ENCODE measurements around the gene DOCK2. TPM values are rescaled to one million over a fixed set of nuclear protein-coding genes. Genes with fewer than 3 reads are reported as not detected.
"Not testable (repeated sequence)": the region's sequence is repeated elsewhere in the genome, so short reads cannot be mapped to it uniquely, and the experiment has no call there.

DOCK2 gene
- total RNA-seq, 1 experiment from 2014 or later, result 0.26 TPM

DNA sequence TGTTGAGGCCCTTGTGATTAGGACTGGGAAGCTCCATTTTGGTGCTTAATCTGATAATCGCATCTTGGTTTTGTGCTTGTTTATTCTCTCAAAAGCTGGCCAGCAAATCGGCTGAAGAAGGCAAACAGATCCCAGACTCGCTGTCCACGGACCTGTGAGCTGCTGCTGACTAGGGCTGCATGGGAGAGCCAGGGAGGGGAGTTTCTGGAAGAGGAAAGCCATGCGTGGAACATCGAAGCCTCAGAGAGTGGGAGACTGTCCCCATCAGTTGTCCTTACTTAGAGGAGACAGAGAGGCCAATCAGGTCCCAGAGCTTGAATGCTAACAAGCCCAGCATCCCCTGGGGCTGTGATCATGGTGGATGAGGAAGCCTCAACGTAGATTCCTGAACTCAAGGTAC is 445.6 kb downstream of the DOCK2 start:
- Histone ChIP-seq H3K36me3 (ENCODE audit: low read depth, low read length) (no peaks in the 10 kb centered on the region), H3K9me3 (ENCODE audit: low read length) (no peaks in the 10 kb centered on the region), H3K79me2 (ENCODE audit: low read length) (no peaks in the 10 kb centered on the region), H3K27me3 (ENCODE audit: low read length) (no peaks in the 10 kb centered on the region), H3K4me2 (ENCODE audit: low read length) (no peak overlapping the region), H2AFZ (ENCODE audit: low read length) (no peak overlapping the region), H3F3A (ENCODE audit: low read length, unreplicated experiment) (no peaks in the 10 kb centered on the region), H3K27ac (ENCODE audit: low read length) (no peak overlapping the region), H3K4me1 (ENCODE audit: insufficient read depth, low read length) (no peaks in the 10 kb centered on the region), H3K9ac (ENCODE audit: low read length) (no peak overlapping the region), H3K4me3 (ENCODE audit: low read length) (no peak overlapping the region), H3K9me2 (replicated peaks; ENCODE audit: low read length) (no peaks in the 10 kb centered on the region), H4K20me1 (ENCODE audit: low read length) (no peaks in the 10 kb centered on the region)
- CTCF ChIA-PET, result no interaction called here
- DNase-seq (no peak), ATAC-seq (no peak)
- POLR2A ChIA-PET (ENCODE audit: unreplicated experiment), result no interaction called here
- BruUV-seq (replicated peaks), result no TSS peak
- TF ChIP-seq, protein P1, sequence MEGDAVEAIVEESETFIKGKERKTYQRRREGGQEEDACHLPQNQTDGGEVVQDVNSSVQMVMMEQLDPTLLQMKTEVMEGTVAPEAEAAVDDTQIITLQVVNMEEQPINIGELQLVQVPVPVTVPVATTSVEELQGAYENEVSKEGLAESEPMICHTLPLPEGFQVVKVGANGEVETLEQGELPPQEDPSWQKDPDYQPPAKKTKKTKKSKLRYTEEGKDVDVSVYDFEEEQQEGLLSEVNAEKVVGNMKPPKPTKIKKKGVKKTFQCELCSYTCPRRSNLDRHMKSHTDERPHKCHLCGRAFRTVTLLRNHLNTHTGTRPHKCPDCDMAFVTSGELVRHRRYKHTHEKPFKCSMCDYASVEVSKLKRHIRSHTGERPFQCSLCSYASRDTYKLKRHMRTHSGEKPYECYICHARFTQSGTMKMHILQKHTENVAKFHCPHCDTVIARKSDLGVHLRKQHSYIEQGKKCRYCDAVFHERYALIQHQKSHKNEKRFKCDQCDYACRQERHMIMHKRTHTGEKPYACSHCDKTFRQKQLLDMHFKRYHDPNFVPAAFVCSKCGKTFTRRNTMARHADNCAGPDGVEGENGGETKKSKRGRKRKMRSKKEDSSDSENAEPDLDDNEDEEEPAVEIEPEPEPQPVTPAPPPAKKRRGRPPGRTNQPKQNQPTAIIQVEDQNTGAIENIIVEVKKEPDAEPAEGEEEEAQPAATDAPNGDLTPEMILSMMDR (conservative IDR thresholded peaks at IDR 0.05; ENCODE audit: low read depth, low read length), result no peak
- TF ChIP-seq EZH2 (IDR thresholded peaks at IDR 0.05; ENCODE audit: low read length, unreplicated experiment) (no peak), EZH2phosphoT487 (IDR thresholded peaks at IDR 0.05; ENCODE audit: borderline replicate concordance, low read length) (no peak)
- intact Hi-C loops (cut with micrococcal nuclease), result no loop called here

DNA sequence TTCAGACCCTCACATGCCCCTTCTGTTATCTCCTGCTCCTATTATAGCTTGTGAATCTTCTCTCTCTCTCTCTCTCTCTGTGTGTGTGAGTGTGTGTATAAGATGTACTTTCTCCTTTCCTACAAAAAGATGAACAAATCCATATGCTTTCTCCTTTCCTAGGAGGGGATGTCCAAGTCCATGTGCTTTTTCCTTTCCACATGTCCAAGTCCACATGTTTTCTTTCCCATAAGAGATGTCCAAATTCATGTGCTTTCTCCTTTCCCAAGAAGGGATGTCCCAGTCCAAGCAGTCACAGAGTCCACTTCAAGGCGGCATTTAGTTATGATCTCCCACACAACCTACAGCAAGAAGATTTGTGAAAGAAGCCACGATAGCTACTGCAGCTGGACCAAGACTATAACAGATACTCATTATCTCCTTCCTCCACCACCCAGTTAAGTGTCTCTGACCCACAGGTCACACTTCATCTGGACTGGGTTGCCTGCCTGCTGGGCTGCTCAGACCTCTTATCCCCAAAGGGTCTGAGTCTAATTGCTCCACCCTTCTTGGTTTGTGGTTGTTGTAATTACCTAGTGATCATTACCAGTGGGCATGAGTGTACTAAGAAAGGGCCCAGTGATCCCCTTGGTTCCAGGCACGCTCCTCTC is 450.2 kb downstream of the DOCK2 start:
- no peaks in the 10 kb centered on the region for H3K27me3 ChIP-seq (ENCODE audit: low read length)
- intact Hi-C loops (cut with micrococcal nuclease), result no loop called here
- H3K36me3 ChIP-seq (ENCODE audit: low read depth, low read length), result no peaks in the 10 kb centered on the region
- no peak overlapping the region for H3K4me2 ChIP-seq (ENCODE audit: low read length)
- no peak overlapping the region for H3K4me3 ChIP-seq (ENCODE audit: low read length)
- no peaks in the 10 kb centered on the region for H3F3A ChIP-seq (ENCODE audit: low read length, unreplicated experiment)
- H3K9me2 ChIP-seq (replicated peaks; ENCODE audit: low read length), result no peaks in the 10 kb centered on the region
- ATAC-seq, result no peak
- H3K4me1 ChIP-seq (ENCODE audit: insufficient read depth, low read length), result no peaks in the 10 kb centered on the region
- H3K9me3 ChIP-seq (ENCODE audit: low read length), result no peaks in the 10 kb centered on the region
- BruUV-seq (replicated peaks), result no TSS peak
- POLR2A ChIA-PET (ENCODE audit: unreplicated experiment), result no interaction called here
- H3K27ac ChIP-seq (ENCODE audit: low read length), result no peak overlapping the region
- no peak for DNase-seq
- H3K79me2 ChIP-seq (ENCODE audit: low read length), result no peaks in the 10 kb centered on the region
- CTCF ChIA-PET, result no interaction called here
- no peaks in the 10 kb centered on the region for H4K20me1 ChIP-seq (ENCODE audit: low read length)
- TF ChIP-seq, protein P1 (conservative IDR thresholded peaks at IDR 0.05; ENCODE audit: low read depth, low read length), result no peak
- no peak for TF ChIP-seq EZH2 (IDR thresholded peaks at IDR 0.05; ENCODE audit: low read length, unreplicated experiment)
- no peak for TF ChIP-seq EZH2phosphoT487 (IDR thresholded peaks at IDR 0.05; ENCODE audit: borderline replicate concordance, low read length)
- no peak overlapping the region for H2AFZ ChIP-seq (ENCODE audit: low read length)
- no peak overlapping the region for H3K9ac ChIP-seq (ENCODE audit: low read length)

DNA sequence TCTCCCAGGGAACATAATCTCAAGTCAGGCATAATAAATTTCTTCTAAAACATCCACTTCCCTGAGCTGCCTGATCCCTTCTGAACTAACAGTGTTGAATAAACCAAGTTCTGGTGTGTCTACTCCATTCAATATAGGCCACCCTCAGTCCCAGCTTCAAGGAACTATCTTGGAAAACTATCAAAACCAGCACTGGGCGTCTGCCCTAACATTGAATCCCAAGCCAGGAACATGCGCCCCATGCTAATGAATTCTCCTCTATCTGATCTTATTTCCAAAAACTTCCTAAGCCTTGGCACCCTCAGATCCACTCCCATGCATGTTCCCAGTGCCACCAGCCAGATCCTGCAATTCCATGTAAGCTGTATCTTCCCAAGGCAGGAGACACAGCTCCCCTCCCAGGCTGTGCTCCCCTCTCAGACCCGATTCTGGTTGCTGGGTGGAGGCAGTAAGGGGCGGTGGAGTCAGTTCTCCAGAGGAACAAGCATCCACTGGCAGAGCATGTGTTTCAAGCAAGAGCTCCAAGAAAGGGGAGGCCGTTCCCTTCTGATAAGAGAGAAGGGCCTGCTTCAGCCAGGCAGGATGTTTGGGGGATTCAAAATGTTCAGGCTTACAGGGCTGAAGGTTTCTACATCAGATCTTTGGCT is 455.5 kb downstream of the DOCK2 start:
- DNase-seq (no peak), ATAC-seq (no peak)
- intact Hi-C loops (cut with micrococcal nuclease), result no loop called here
- Histone ChIP-seq H3K9me2 (replicated peaks; ENCODE audit: low read length) (no peaks in the 10 kb centered on the region), H3K36me3 (ENCODE audit: low read depth, low read length) (no peaks in the 10 kb centered on the region), H2AFZ (ENCODE audit: low read length) (no peak overlapping the region), H3K4me3 (ENCODE audit: low read length) (no peak overlapping the region), H3K9ac (ENCODE audit: low read length) (no peak overlapping the region), H3F3A (ENCODE audit: low read length, unreplicated experiment) (no peaks in the 10 kb centered on the region), H3K27me3 (ENCODE audit: low read length) (no peaks in the 10 kb centered on the region), H3K9me3 (ENCODE audit: low read length) (no peaks in the 10 kb centered on the region), H3K4me2 (ENCODE audit: low read length) (no peak overlapping the region), H3K27ac (ENCODE audit: low read length) (no peak overlapping the region), H3K4me1 (ENCODE audit: insufficient read depth, low read length) (peaks cover 7% of the 10 kb centered on the region; the same call in 1 of the 2 replicates), H3K79me2 (ENCODE audit: low read length) (no peaks in the 10 kb centered on the region), H4K20me1 (ENCODE audit: low read length) (no peaks in the 10 kb centered on the region)
- ChIA-PET POLR2A (ENCODE audit: unreplicated experiment) (no interaction called here), CTCF (interaction anchor here (0.6 kb wide), 1 partner anchor 107 kb away, joined by 4 read pairs; no protein-coding TSS in a partner anchor)
- TF ChIP-seq EZH2phosphoT487 (IDR thresholded peaks at IDR 0.05; ENCODE audit: borderline replicate concordance, low read length) (no peak), EZH2 (IDR thresholded peaks at IDR 0.05; ENCODE audit: low read length, unreplicated experiment) (no peak)
- TF ChIP-seq, protein P1 (conservative IDR thresholded peaks at IDR 0.05; ENCODE audit: low read depth, low read length), result no peak
- BruUV-seq (replicated peaks), result no TSS peak

DNA sequence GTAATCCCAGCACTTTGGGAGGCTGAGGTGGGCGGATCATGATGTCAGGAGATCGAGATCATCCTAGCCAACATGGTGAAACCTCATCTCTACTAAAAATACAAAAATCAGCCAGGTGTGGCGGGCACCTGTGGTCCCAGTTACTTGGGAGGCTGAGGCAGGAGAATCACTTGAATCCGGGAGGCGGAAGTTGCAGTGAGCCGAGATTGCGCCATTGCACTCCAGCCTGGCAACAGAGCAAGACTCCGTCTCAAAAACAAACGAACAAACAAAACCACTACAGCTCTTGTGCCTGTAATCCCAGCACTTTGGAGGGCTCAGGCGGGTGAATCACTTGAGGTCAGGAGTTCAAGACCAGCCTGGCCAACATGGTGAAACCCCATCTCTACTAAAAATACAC is 457.3 kb downstream of the DOCK2 start:
- H3K4me2 ChIP-seq (ENCODE audit: low read length); POLR2A ChIA-PET (ENCODE audit: unreplicated experiment); H3K79me2 ChIP-seq (ENCODE audit: low read length); H3K4me1 ChIP-seq (ENCODE audit: insufficient read depth, low read length); H3K27ac ChIP-seq (ENCODE audit: low read length); CTCF ChIA-PET; DNase-seq; BruUV-seq (replicated peaks); ATAC-seq; H3K36me3 ChIP-seq (ENCODE audit: low read depth, low read length); H3F3A ChIP-seq (ENCODE audit: low read length, unreplicated experiment); H3K9me2 ChIP-seq (replicated peaks; ENCODE audit: low read length); H2AFZ ChIP-seq (ENCODE audit: low read length); H3K9ac ChIP-seq (ENCODE audit: low read length); H4K20me1 ChIP-seq (ENCODE audit: low read length); intact Hi-C loops (cut with micrococcal nuclease); H3K4me3 ChIP-seq (ENCODE audit: low read length); H3K9me3 ChIP-seq (ENCODE audit: low read length); H3K27me3 ChIP-seq (ENCODE audit: low read length): not testable (repeated sequence)

All from PC-3 (cell line).